ENCODE measurements around the gene H3-3A.

The H3-3A gene

DNA sequence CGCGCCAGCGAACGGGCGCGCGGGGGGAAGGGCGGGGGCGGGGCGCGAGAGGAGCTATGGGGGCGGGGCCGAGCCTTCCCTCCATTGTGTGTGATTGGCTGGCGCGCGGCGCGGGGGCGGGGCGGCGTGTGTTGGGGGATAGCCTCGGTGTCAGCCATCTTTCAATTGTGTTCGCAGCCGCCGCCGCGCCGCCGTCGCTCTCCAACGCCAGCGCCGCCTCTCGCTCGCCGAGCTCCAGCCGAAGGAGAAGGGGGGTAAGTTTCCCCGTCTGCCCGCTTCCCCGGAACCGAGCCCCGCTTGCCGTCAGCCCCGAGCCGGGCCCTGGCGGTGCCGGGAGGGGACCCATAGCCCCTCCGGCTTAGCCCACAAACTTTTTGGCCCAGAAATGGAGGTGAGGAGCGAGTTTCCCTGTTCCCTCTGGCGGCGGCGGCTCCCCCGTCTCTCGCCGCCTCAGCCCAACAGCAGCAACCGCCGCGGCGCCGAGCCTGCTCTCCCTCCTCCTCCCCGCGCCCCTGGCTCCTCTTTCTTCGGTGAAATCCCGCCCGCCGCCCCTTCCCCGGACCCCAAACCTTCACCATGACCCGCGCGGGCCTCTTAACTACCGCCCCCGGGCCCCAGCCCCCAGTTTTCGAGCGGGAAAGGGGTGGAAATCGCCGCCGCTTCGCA is at the start of gene H3-3A:
H3-3A (plus strand) TSS at position 159 of the 666 bp plus-strand sequence. CDS start 1,636 bp downstream, outside the sequence.
- peak; percentile 98 to 99 for DNase-seq

DNA sequence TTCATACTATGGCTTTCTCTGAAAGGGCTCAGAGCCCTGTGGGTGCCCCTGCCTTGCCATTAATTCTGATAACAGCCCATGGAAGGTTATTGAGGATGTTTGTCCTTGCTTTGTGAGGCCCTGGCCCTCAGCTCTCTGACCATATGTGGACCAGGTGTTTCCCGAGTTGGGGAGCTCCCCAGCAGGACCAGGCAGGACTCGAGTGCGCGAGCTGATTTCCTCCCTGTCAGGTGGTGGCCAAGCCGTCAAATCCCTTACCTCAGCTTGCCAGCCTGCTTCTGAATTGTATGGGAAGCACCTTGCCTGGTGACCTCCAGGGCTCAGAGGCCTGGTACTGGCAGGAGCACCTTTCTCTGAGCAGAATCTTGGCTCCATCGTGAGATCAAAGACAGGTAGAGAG is 45.4 kb upstream of the H3-3A start:
- DNase-seq, result no peak

DNA sequence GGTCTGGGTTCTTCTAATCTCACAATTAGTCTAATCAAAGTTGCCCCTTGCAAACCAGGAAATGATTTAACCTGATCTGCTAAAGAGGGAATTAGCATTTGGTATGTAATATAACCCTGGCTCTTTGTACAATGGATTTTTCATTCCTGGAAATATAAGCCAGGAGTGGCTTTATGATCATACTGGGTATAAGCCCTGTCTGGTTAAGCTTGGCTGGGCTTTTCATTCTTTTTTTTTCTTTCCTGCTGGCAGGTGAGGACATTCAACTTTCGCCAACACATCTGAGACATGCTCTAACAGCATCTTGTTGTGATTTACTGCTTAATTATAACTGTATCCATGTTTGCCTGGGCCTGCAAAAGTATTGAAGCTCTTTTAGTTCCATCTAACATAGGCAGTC is 42.9 kb upstream of the H3-3A start:
- no peak for DNase-seq

DNA sequence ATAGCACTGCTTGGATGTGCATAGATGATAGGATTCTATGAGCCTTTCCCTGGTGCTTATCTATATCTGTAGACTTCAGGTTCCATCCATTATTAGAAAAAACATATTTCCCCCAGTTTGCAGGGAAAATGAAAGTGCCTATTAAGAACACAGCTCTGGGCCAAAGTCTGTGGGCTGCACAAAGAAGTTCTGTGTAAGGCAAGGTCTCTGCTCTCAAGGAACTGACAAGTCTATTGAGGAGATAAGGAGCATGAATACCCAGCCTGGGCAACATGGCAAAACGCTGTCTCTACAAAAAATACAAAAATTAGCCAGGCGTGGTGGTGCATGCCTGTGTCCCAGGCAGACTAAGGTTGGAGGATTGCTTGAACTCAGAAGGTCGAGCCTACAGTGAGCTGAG is 41.1 kb upstream of the H3-3A start:
- DNase-seq, result no peak

DNA sequence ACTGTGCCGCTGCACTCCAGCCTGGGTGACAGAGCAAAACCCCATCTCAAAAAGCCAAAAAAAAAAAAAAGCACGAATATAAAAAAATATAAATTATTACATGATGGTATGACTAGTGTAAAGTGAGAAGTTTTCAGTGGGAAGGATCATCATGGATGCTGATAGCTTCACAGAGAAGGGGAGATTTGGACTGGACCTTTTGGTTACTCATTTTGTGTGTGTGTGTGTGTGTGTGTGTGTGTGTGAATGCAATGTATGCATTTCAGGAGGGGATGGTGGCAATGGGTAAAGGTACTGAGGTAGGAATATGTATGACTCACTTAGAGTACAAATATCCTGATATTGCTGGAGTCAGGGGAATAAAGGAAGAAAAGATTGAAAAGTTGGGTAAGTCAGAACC is 40.7 kb upstream of the H3-3A start:
- no peak for DNase-seq

DNA sequence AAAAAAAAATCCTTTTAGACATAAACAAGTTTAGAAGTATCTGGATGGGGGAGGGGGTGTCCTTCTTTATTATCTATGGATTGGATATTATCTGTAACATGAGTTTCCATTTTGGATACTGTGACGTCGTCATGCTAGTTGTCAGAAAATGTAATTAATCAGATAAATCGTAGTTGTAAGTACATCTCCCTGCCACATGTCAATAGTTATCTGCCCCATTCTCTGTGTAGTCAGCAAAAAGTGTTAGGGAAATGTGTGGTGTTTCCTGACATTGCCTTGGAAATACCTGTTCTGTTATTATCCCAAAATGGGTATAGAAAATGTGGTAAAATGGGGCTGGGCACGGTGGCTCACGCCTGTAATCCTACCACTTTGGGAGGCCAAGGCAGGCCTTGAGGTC is 38.8 kb upstream of the H3-3A start:
- no peak for DNase-seq

DNA sequence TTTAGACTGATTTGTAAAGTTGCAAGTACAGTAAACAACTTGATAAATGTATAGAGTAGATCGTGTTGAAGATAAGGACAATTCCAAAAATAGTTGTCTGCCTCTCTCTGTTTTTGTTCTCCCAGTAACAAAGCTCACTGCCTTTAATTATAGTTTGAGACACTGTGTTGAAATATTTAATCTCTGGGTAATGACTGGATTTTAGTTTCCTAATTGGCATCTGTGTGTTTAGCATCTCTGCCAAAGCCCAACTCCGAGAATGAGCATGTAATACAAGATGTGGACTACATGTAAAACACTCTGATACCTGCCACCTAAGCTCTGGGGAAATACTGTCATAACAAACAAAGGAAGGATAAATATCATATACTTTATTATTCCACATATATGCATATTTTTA is 35.7 kb upstream of the H3-3A start:
- no peak for DNase-seq

DNA sequence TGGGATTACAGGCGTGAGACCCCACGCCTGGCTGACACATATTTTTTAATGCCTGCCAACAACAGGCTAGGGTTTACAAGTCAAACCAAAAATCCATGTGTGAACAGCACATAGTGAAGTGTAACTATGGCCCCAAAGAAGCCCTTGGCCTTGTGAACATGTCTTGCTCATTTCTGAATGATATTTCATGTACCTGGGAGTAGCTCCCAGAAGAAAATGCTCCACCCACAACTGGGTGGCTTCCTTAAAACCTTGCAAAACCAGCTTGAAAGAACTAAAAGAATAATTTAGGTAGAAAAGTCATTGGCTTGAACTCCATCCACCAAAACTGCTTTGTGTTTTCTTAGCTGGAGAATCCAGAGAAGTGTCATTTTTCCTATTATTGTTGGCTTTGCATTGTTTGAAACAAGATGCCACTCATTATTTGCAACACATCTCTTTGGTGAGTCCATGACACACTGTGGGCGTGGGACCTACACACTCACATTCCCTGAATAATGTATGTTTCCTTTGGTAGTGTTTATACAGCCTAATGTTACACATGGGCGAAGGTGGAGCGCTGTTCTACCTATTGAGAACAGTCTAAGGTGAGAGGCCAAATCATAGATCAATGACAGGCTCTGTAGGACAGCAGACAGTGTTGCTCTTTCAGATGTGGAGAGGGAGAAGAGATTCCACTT is 34.8 kb upstream of the H3-3A start:
- DNase-seq, result no peak

DNA sequence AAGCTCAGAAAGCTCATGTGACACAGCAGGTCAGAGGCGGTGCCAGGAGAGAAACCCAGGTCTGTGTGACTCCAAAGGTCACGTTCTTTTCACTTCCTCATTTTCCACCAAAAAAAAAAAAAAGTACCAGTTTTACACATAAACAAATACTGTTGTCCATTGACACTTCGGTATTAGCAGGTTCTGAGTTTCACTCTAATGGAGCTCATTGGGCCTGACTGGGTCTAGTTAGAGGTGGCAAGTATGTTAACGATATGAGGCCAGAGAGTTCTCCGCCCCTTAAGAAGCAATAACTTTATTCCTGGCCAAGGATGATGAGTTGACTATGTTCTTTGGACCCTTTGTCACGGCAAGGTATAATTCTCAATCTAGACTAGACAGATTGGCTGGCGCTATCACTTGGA is 33.4 kb upstream of the H3-3A start:
- no peak for DNase-seq

DNA sequence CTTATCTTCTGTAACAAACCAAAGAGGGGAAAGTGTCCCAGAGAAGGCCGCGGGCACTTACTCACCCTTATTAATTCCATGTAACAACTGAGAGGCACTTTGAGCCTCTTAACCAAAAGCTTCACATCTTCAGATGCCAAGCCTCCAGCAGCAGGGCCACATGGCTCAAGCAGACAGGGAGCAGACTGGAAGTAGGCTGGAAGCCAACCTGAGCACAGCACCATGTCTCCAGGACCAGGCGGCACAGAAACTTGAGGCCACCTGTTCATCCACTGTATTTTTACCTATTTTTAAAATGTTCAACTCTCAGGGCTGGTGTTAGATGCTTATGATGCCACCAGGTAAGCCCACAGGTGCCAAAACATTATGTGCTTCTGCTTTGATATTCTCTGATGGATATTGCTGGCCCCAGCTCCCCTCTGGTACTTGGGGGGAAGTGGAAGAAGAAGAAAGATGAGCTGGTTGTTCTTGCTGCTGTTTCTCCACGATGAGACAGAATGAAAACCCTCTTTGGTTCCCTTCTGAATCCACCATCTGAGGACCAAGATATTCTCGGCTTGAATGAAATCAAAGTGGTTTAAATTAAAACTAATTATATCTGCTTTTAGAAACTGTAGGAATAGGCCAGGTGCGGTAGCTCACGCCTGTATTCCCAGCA is 32.8 kb upstream of the H3-3A start:
- no peak for DNase-seq

DNA sequence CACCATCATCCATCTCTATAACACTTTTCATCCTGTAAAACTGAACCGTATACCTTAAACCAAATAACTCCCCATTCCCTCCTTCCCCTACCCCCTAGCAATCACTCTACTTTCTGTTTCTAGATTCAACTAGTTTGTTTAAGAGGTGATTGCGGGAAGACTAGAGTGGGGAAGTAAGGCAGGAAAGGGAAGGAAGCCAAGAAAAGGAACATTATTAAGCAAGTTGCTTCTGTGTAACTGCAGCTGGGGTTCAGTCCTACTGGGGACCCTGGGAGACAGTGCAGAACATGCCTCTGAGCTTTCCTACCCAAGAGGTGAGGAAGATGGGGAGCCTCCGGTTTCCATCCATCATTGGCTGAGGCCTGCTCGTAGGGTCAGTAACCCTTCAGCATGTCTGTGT is 28.9 kb upstream of the H3-3A start:
- no peak for DNase-seq

DNA sequence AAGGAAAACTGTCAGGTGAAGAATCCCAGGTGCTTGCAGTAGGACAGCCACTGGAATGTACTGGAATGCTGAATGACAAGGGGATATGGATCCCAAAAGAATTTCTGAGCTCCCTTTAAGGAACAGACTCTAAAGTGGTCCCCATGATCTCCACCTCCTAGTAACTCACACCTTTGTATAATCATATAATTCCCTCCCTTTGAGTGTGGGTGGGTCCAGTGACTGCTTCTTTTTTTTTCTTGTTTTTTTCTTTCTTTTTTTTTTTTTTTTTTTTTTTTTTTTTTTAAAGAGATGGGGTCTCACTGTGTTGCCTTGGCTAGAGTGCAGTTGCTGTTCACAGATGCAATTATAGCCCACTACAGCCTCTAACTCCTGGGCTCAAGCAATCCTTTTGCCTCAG is 28.5 kb upstream of the H3-3A start:
- DNase-seq, result no peak

DNA sequence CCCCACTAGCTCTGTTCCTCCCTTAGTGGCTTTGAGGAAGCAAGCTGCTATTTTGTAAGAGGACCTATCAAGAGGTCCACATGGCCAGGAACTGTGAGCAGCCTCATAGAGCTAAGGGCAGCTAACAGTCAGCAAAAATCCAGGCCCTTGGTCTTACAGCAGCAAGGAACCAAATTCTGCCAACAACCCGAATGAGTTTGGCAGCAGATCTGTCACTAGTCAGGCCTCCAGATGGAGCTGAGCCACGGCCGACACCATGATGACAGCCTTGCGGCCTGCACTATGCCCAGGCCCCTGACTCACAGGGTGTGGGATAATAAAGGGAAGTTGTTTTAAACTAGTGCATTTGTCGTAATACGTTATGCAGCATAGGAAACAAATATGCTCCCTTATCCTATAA is 28.0 kb upstream of the H3-3A start:
- no peak for DNase-seq

DNA sequence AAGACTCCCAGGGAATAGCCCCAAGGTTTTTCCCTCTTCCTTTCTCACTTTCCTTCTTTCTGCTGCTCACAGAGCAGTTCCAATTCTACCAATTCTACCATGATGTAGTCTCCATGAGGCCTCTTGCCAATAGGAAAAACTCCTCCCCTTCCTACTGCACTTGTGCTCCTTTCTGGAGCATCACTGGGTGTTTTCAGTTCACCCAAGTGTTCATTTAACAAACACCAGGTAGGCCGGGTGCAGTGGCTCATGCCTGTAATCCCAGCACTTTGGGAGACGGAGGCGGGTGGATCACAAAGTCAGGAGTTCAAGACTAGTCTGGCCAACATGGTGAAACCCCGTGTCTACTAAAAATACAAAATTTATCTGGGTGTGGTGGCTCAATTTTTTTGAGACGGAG is 26.6 kb upstream of the H3-3A start:
- DNase-seq, result no peak

DNA sequence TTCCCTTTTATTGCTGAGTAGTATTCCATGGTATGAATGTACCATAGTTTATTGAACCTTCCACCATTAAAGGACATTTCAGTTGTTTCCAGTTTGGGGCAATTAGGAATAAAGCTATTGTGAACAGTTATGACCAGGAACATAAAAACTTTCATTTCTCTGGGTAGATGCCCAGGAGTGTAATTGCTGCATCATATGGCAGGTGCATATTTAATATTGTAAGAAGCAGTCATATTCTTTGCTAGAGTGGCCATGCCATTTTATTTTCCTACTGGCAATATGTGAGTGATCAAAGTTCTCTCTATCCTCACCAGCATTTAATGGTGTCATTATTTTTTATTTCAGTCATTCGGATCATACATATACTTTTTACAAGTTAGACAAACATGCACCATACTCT is 23.9 kb upstream of the H3-3A start:
- no peak for DNase-seq

DNA sequence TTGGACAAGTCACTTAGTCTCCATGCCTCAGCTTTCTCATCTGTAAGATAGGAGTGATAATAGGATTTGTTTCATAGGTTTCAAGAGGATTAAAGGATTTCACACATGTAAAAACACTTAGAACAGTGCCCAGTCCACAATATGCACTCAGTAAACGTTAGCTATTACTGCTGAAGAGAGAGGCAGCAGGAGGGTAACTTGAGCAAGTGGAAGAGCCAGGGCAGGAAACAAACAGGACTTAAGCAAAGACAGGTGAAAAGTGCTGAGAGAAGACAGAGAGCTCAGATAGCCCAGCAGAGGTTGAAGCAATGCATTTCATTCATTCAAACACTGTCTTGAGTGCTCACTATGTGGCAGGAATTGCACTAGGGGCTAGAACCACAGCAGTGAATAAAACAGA is 21.1 kb upstream of the H3-3A start:
- no peak for DNase-seq

DNA sequence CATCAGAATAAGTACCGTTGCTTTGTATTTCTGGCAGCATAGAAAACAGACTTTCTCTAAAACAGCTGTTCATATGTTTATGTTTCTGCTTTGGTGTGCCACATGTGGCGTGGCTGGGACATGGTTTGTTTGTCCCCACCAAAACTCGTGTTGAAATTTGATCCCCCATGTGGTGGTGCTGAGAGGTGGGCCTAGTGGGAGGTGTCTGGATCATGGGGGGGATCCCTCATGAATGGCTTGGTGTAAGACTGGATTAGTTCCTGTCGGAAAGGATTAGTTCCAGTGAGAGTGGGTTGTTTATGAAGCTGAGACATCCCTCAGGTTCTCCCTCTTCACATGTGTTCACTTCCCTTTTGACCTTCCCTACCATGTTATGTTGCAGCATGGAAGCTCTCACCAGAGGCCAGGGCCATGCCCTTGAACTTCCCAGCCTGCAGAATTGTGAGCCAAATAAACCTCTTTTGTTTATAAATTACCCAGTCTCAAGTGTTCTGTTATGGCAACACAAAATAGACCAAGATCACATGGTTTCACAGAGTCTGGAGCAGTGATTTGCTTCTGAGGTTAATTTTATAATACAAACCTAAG is 17.9 kb upstream of the H3-3A start:
- DNase-seq, result no peak

DNA sequence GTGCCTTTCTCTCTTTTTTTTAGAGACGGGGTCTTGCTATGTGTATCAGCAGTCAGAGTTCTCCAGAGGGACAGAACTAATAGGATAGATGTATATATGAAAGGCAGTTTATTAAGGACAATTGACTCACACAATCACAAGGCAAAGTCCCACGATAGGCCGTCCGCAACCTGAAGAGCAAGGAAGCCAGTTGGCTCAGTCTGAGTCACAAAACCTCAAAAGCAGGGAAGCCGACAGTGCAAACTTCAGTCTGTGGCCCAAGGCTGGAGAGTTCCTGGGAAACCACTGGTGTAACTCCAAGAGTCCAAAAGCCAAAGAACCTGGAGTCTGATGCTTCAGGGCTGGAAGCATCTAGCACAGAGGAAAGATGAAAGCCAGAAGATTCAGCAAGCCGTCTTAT is 16.3 kb upstream of the H3-3A start:
- DNase-seq, result no peak

DNA sequence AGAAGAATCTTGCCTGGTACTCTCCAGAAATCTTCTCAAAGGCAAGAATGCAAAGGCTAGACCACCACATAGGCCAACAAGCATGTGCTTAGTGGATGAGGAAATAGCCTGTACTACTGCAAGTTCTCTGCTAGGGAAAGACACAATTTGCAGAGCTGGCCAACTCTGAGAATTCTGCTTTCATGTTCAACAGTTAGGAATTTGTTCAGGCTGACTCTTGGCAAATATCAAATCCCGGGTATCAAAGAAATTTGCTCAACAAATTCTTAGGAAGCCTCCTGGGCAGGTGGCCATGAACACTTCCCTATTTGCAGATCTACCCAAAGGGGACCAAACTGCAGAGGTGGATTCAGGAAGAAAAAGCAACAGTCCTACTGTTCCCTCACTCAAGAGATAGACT is 15.0 kb upstream of the H3-3A start:
- DNase-seq, result no peak

DNA sequence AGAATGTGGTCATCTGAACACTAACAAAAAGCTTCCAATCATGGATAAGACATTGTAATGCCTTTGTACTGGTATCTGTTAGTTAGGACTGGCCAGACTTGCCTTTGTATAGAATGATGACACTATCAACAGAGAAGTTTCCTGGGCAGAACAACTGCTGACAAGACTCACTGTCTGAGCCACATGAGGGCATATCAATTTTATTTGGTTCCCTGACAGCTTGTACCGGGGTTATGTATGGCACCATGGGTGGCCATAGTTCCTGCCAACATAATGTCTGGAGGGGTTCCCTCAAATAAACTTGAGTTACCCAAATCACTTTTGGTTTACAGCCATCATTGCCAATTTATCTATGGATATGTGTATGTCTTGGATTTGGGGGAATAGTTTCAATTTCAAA is 13.6 kb upstream of the H3-3A start:
- no peak for DNase-seq

DNA sequence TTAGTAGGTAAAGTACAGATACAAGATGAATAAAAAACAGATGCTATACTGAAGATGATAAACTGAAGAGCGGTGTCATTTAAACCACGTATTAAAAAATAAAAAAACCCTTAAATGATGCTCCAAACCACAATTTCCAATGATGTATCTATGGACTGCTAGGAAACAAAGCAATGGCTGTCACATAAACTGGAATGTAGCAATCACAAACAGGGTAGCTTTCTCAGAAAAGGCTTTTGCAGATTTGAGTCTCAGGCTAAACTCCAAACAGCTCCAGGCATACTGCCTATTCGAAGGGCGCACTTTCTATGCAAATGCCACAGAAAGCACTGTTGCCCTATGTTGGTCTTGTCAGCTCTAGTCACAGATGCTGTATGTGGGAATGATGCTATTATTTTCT is 12.4 kb upstream of the H3-3A start:
- DNase-seq, result no peak

DNA sequence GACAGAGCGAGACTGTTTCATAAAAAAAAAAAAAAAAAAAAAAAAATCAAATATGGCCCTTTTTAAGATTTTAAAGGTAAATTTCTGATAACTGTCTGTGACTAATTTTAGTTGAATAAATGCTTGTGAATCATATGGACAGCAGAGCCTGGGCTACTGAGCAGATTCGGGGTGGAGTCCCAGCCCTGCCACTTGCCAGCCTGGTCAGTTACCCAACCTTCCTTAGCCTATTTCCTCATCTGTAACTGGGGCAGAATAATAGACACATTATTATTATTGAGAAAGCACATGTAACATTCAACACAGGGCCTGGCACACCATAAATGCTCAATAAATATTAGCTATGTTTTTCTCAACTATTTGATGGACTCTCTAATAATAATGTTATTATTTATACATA is 11.2 kb upstream of the H3-3A start:
- no peak for DNase-seq

DNA sequence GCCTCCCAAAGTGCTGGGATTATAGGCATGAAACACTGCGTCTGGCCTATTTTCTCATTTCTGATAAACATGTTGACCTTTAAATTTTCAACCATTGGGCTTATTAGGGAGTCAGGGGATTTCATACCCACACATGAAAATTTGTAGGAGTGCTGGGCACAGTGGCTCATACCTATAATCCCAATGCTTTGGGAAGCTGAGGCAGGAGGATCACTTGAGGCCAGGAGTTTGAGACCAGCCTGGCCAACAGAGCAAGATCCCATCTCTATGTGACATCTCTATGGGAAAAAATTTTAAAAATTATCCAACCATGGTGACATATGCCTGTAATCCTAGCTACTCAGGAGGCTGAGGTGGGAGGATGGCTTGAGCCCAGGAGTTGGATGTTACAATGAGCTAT is 10.5 kb upstream of the H3-3A start:
- DNase-seq, result no peak
